Esophagus squamous epithelium (tissue), 5 donors: ENCODE data around the gene DRC3. TPM values are rescaled to one million over a fixed set of nuclear protein-coding genes. Genes with fewer than 3 reads are reported as not detected.

Experiments used
- DNase-seq: peaks from one replicate; lab custom pipeline; 2025; lab: John Stamatoyannopoulos, UW
- H3K27ac ChIP-seq, 4 donors: fragments of 200-600 bp; sonication (generic); one replicate each; pipeline ENCODE4 v1.5.1; 2016 to 2019; ENCODE audit warnings: mild to moderate bottlenecking in 1 of 4
- H3K27me3 ChIP-seq, 4 donors: fragments of 200-600 bp; sonication (generic); 1 replicate in 3 of 4; 2 replicates in 1 of 4; pipeline versions ENCODE4 v1.5.1 to v1.6.0; 2017 to 2021; ENCODE audit warnings: antibody characterized with exemption in 1 of 4
- H3K36me3 ChIP-seq, 3 donors: fragments of 200-600 bp; sonication (generic); one replicate each; pipeline ENCODE4 v1.5.1; 2016 to 2019
- H3K4me1 ChIP-seq, 3 donors: fragments of 200-600 bp; sonication (generic); one replicate each; pipeline ENCODE4 v1.5.1; 2017 to 2019
- H3K4me3 ChIP-seq, 4 donors: fragments of 200-600 bp; sonication (generic); 1 replicate in 3 of 4; 2 replicates in 1 of 4; pipeline ENCODE4 v1.5.1; 2016 to 2019; ENCODE audit warnings: mild to moderate bottlenecking in 2 of 4, moderate library complexity in 1 of 4
- H3K9me3 ChIP-seq, 3 donors: fragments of 200-600 bp; sonication (generic); one replicate each; pipeline ENCODE4 v1.5.1; 2016 to 2019
- CTCF ChIP-seq, 6 experiments: fragments of 450-650 bp in 4 of 6; fragments of 200-600 bp in 2 of 6; sonication (generic) in 2 of 6; IDR thresholded peaks; one replicate each; pipeline ENCODE4 v1.5.1; 2016 to 2019; ENCODE audit warnings: antibody characterized with exemption in 6 of 6, mild to moderate bottlenecking in 4 of 6, moderate library complexity in 4 of 6
- POLR2A ChIP-seq, 4 donors: fragments of 450-650 bp; IDR thresholded peaks; one replicate each; pipeline ENCODE4 v1.6.1; 2017; ENCODE audit warnings: antibody characterized with exemption in 4 of 4, mild to moderate bottlenecking in 4 of 4, moderate library complexity in 3 of 4
- WGBS, 2 donors: methylation state at CpG; one replicate each; pipeline ENCODE4 v1.1.5; 2018; 5-methylcytosine and 5-hydroxymethylcytosine counted together
- intact Hi-C: fragments of 100-400 bp; cut with DNase I; formaldehyde crosslinking; loops from one replicate; pipeline ENCODE4 v1.15.0; 2022
- total RNA-seq, 4 donors: library from RNA; depleted of rRNA; stranded (reverse); fragments of >200 nt; gene quantifications; one replicate each; pipeline ENCODE4 v1.1.0, GENCODE V29; 2016
- donor health status: DM: yes; HTN: yes; CAD: no.

DRC3 gene
- total RNA-seq, 4 donors from 2014 or later: 0.11 to 2.5 (median 1.3) TPM

DNA sequence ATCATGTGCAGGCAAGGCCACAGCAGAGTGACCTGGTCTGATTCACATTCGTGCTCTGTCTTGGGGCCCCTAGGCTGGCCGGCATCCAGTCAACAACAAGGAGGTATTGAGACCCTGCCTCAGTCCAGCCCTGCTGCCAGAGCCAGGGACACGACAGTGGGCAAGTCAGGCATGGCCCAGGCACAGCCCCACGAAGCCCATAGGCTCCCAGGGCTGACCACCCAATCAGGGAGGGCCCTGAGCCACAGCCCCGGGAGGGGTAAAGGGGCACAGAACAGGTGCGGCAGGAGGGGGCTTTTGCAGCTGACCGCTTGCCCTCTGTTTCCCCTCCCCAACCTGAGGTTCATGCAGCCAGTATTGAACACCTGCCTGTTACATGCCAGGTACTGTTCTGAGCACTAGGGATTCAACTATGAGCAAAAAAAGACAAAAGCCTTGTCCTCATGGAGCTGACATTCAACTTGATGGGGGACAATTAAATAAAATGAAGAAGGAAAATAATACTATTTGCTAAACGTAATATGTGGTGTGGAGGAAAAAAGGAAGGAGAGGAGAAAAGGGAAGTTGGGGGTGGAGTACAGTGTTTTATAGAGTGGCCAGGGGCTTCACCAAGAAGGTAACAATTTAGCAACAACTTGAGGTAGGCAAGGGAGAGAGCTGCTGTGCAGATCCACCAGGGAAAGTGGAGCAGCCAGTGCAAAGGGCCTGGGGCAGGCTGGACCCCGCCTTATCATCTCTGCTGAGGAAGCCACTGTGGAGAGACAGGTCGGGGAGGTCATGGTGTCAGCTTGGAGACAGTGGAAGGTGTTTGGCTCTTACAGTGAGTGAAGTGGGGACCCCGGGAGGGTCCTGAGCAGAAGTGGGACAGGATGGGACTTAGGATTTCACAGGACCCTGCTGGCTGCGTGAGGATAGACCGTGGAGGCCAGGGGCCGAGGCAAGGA is 6.1 kb downstream of the DRC3 start:
- TF ChIP-seq POLR2A (IDR thresholded peaks at IDR 0.05): no peak
- no peak for TF ChIP-seq CTCF (IDR thresholded peaks at IDR 0.05)
- H3K9me3 ChIP-seq: no peaks in the 10 kb centered on the region
- H3K36me3 ChIP-seq: no peaks in the 10 kb centered on the region
- H3K4me1 ChIP-seq: peaks cover 3 to 34% (median 9%) of the 10 kb centered on the region in 3 donors
- intact Hi-C loops: no loop called here
- 86 to 88% methylated on average over 11 of the region's 14 CpGs for WGBS, 2 donors
- DNase-seq: no peak
- H3K27ac ChIP-seq: peak overlapping the region; percentile 7 to 73 (median 67)
- no peak overlapping the region for H3K4me3 ChIP-seq
- H3K27me3 ChIP-seq: no peaks in the 10 kb centered on the region

GRCh38 chr17:17979778-17980177 is 7.1 kb downstream of the DRC3 start:
- Histone ChIP-seq H3K27ac (peak overlapping the region; percentile 7 to 73 (median 67)), H3K4me3 (no peak overlapping the region), H3K36me3 (no peaks in the 10 kb centered on the region), H3K9me3 (no peaks in the 10 kb centered on the region), H3K4me1 (peaks cover 3 to 38% (median 10%) of the 10 kb centered on the region in 3 donors), H3K27me3 (no peaks in the 10 kb centered on the region)
- 27 to 90% methylated on average over 2 to 3 of the region's 3 CpGs for WGBS, 2 donors
- TF ChIP-seq POLR2A (IDR thresholded peaks at IDR 0.05) (no peak), CTCF (IDR thresholded peaks at IDR 0.05) (no peak)
- DNase-seq: no peak
- intact Hi-C loops: no loop called here

DNA sequence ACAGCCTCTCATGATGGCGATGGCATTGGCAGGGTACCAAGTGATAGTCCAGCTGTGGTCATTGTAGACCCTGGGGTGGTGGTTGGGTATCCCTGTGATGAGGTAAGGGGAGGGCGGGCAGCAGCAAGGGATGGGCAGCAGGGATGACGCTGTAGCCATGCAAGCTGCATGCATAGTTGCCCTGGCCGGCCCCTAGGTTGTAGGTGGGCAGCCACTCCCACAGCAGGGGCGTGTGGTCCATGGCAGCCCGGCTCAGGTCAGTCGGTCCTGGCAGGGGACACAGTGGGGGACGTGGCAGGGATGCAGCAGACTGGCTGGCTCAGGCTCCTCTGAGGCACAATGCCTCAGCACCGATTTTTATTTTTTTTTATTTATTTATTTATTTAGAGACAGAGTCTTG is 8.7 kb downstream of the DRC3 start:
- intact Hi-C loops: no loop called here
- Histone ChIP-seq H3K27me3 (no peaks in the 10 kb centered on the region), H3K4me1 (peaks cover 3 to 38% (median 10%) of the 10 kb centered on the region in 3 donors), H3K27ac (no peak overlapping the region), H3K4me3 (no peak overlapping the region), H3K9me3 (no peaks in the 10 kb centered on the region), H3K36me3 (no peaks in the 10 kb centered on the region)
- WGBS, 2 donors: 76 to 81% methylated on average over 6 to 7 of the region's 9 CpGs
- TF ChIP-seq POLR2A (IDR thresholded peaks at IDR 0.05): no peak
- no peak for TF ChIP-seq CTCF (IDR thresholded peaks at IDR 0.05)
- DNase-seq: no peak

- Histone ChIP-seq H3K36me3 (no peaks in the 10 kb centered on the region), H3K27me3 (no peaks in the 10 kb centered on the region), H3K9me3 (no peaks in the 10 kb centered on the region), H3K27ac (peak overlapping the region in 3 of 4 donors; percentile 70 to 87 (median 81)), H3K4me3 (no peak overlapping the region), H3K4me1 (peaks cover 3 to 38% (median 10%) of the 10 kb centered on the region in 3 donors)
- TF ChIP-seq CTCF (IDR thresholded peaks at IDR 0.05) (no peak), POLR2A (IDR thresholded peaks at IDR 0.05) (no peak)
- no peak for DNase-seq
- intact Hi-C loops: no loop called here
- 87 to 89% methylated on average over 9 of the region's 9 CpGs for WGBS, 2 donors
Measured at GRCh38 chr17:17982801-17983200, 10.1 kb downstream of the DRC3 start.

GRCh38 chr17:17983376-17983775 is 10.7 kb downstream of the DRC3 start:
- Histone ChIP-seq H3K4me1 (peaks cover 3 to 38% (median 10%) of the 10 kb centered on the region in 3 donors), H3K27me3 (no peaks in the 10 kb centered on the region), H3K4me3 (no peak overlapping the region), H3K27ac (peak overlapping the region in 3 of 4 donors; percentile 70 to 87 (median 81)), H3K36me3 (no peaks in the 10 kb centered on the region), H3K9me3 (no peaks in the 10 kb centered on the region)
- no peak for DNase-seq
- TF ChIP-seq POLR2A (IDR thresholded peaks at IDR 0.05) (no peak), CTCF (IDR thresholded peaks at IDR 0.05) (no peak)
- 62 to 83% methylated on average over 6 of the region's 6 CpGs for whole genome bisulfite sequencing, 2 donors
- intact Hi-C loops: no loop called here
